Activated CD8-positive, alpha-beta T cell treated with anti-CD3 and anti-CD28 coated beads, Interleukin-2, amount 10 ng/mL, durations not matched to agents 7 days and 5 days (primary cell): ENCODE results near the gene QRSL1. TPM values are rescaled to one million over a fixed set of nuclear protein-coding genes. Genes with fewer than 3 reads are reported as not detected.
"Not testable (repeated sequence)": the region's sequence is repeated elsewhere in the genome, so short reads cannot be mapped to it uniquely, and the experiment has no call there.

Experiments
- ATAC-seq: fragments of 150-1000 bp; cut with Tn5 transposase; one replicate; pipeline ENCODE4 v1.10.0; 2021; ENCODE audit warnings: moderate library complexity
- CTCF ChIA-PET: fragments of 350-600 bp; sonication (Branson Sonifier 250); formaldehyde crosslinking; loops from one replicate; lab custom pipeline; 2021; ENCODE audit warnings: antibody characterized with exemption; lab: Charles Lee
- POLR2A ChIA-PET: fragments of 350-600 bp; sonication (Branson Sonifier 250); formaldehyde crosslinking; loops from one replicate; lab custom pipeline; 2021; ENCODE audit warnings: antibody characterized with exemption; lab: Charles Lee
- DNase-seq: peaks from one replicate; pipeline ENCODE4 v3.0.0-alpha.2; 2020
- H3K27ac Mint-ChIP-seq: one replicate; pipeline ENCODE4 v1.8.0; 2021; ENCODE audit warnings: mild to moderate bottlenecking, mixed read lengths
- H3K27me3 Mint-ChIP-seq: one replicate; pipeline ENCODE4 v1.8.0; 2021; ENCODE audit warnings: low read depth, mixed read lengths
- H3K36me3 Mint-ChIP-seq: one replicate; pipeline ENCODE4 v1.8.0; 2021; ENCODE audit warnings: low read depth, mixed read lengths
- H3K4me1 Mint-ChIP-seq: one replicate; pipeline ENCODE4 v1.8.0; 2021; ENCODE audit warnings: low read depth, mixed read lengths
- H3K4me3 Mint-ChIP-seq: one replicate; pipeline ENCODE4 v1.8.0; 2021; ENCODE audit warnings: mild to moderate bottlenecking, mixed read lengths
- H3K9me3 Mint-ChIP-seq: one replicate; pipeline ENCODE4 v1.8.0; 2022; ENCODE audit warnings: mixed read lengths; ENCODE audit not compliant: insufficient read depth
- total RNA-seq, 2 experiments: library from RNA; stranded (reverse); gene quantifications; one replicate each; pipeline ENCODE4 v1.2.3, GENCODE V29; 2021

QRSL1 gene
- total RNA-seq, 2 experiments from 2014 or later, result 12.3 to 14.2 TPM

- peaks cover 3% of the 10 kb centered on the region for H3K4me1 Mint-ChIP-seq
- ChIA-PET CTCF (no interaction called here), POLR2A (no interaction called here)
- H3K9me3 Mint-ChIP-seq, result no peaks in the 10 kb centered on the region
- no peaks in the 10 kb centered on the region for H3K36me3 Mint-ChIP-seq
- peaks cover 3% of the 10 kb centered on the region for H3K27me3 Mint-ChIP-seq
- no peak for DNase-seq
- no peak overlapping the region for H3K27ac Mint-ChIP-seq
- no peak overlapping the region for H3K4me3 Mint-ChIP-seq
- ATAC-seq, result no peak
These were observed 54.6 kb downstream of the QRSL1 start for GRCh38 chr6:106684011-106684410.

- ATAC-seq (no peak), DNase-seq (no peak)
- H3K4me1 Mint-ChIP-seq, result peaks cover 3% of the 10 kb centered on the region
- H3K9me3 Mint-ChIP-seq, result no peaks in the 10 kb centered on the region
- ChIA-PET CTCF (no interaction called here), POLR2A (no interaction called here)
- H3K36me3 Mint-ChIP-seq, result no peaks in the 10 kb centered on the region
- peaks cover 3% of the 10 kb centered on the region for H3K27me3 Mint-ChIP-seq
- H3K4me3 Mint-ChIP-seq, result no peak overlapping the region
- H3K27ac Mint-ChIP-seq, result no peak overlapping the region
These were observed 56.5 kb downstream of the QRSL1 start for GRCh38 chr6:106685833-106686232.

GRCh38 chr6:106688177-106688951 lies 59.0 kb downstream of the QRSL1 start:
- DNase-seq, result no peak
- peaks cover 3% of the 10 kb centered on the region for H3K4me1 Mint-ChIP-seq
- ChIA-PET CTCF (interaction anchor here (1.4 kb wide), 1 partner anchor 74 kb away, joined by 3 read pairs; no protein-coding TSS in a partner anchor), POLR2A (no interaction called here)
- no peak overlapping the region for H3K27ac Mint-ChIP-seq
- peaks cover 8% of the 10 kb centered on the region for H3K27me3 Mint-ChIP-seq
- no peak for ATAC-seq
- no peaks in the 10 kb centered on the region for H3K9me3 Mint-ChIP-seq
- no peaks in the 10 kb centered on the region for H3K36me3 Mint-ChIP-seq
- no peak overlapping the region for H3K4me3 Mint-ChIP-seq

- Mint-ChIP-seq H3K36me3 (no peaks in the 10 kb centered on the region), H3K9me3 (no peaks in the 10 kb centered on the region), H3K27me3 (peaks cover 17% of the 10 kb centered on the region), H3K4me1 (peaks cover 3% of the 10 kb centered on the region), H3K4me3 (no peak overlapping the region), H3K27ac (no peak overlapping the region)
- ATAC-seq (no peak), DNase-seq (no peak)
- CTCF ChIA-PET, result no interaction called here
- POLR2A ChIA-PET, result interaction anchor here (0.5 kb wide), 1 partner anchor 1556 kb away, joined by 3 read pairs; no protein-coding TSS in a partner anchor
These were observed 62.9 kb downstream of the QRSL1 start for GRCh38 chr6:106692112-106692818.

GRCh38 chr6:106692819-106693208 lies 63.4 kb downstream of the QRSL1 start:
- Mint-ChIP-seq H3K36me3 (no peaks in the 10 kb centered on the region), H3K9me3 (no peaks in the 10 kb centered on the region), H3K27me3 (peaks cover 14% of the 10 kb centered on the region), H3K4me1 (peaks cover 3% of the 10 kb centered on the region), H3K4me3 (no peak overlapping the region), H3K27ac (no peak overlapping the region)
- ChIA-PET CTCF (no interaction called here), POLR2A (no interaction called here)
- DNase-seq (no peak), ATAC-seq (no peak)

- no peak for ATAC-seq
- POLR2A ChIA-PET, result no interaction called here
- peaks cover 14% of the 10 kb centered on the region for H3K27me3 Mint-ChIP-seq
These were observed 64.0 kb downstream of the QRSL1 start for GRCh38 chr6:106693418-106693817.

GRCh38 chr6:106694343-106694742 lies 65.0 kb downstream of the QRSL1 start:
- Mint-ChIP-seq H3K4me1 (no peaks in the 10 kb centered on the region), H3K27ac (no peak overlapping the region), H3K27me3 (peaks cover 14% of the 10 kb centered on the region), H3K4me3 (no peak overlapping the region), H3K36me3 (no peaks in the 10 kb centered on the region), H3K9me3 (no peaks in the 10 kb centered on the region)
- ATAC-seq (no peak), DNase-seq (no peak)
- ChIA-PET CTCF (interaction anchor here (1.1 kb wide), 1 partner anchor 86 kb away, joined by 3 read pairs; no protein-coding TSS in a partner anchor), POLR2A (no interaction called here)

More at GRCh38 chr6:106693418-106693817, 64.0 kb downstream of the QRSL1 start:
- DNase-seq, result no peak
- Mint-ChIP-seq H3K4me1 (peaks cover 2% of the 10 kb centered on the region), H3K27ac (no peak overlapping the region), H3K4me3 (no peak overlapping the region), H3K9me3 (no peaks in the 10 kb centered on the region), H3K36me3 (no peaks in the 10 kb centered on the region)
- CTCF ChIA-PET, result interaction anchor here (1.1 kb wide), 1 partner anchor 85 kb away, joined by 3 read pairs; no protein-coding TSS in a partner anchor

- ChIA-PET CTCF (no interaction called here), POLR2A (no interaction called here)
- no peak for DNase-seq
These were observed 71.2 kb downstream of the QRSL1 start for GRCh38 chr6:106700581-106700980.

GRCh38 chr6:106701201-106701600 lies 71.8 kb downstream of the QRSL1 start:
- H3K4me3 Mint-ChIP-seq, DNase-seq, H3K4me1 Mint-ChIP-seq, H3K9me3 Mint-ChIP-seq, ATAC-seq, H3K36me3 Mint-ChIP-seq, H3K27ac Mint-ChIP-seq, CTCF ChIA-PET: not testable (repeated sequence)
- POLR2A ChIA-PET, result interaction anchor here (0.6 kb wide), 1 partner anchor 256 kb away, joined by 3 read pairs; no protein-coding TSS in a partner anchor
- peaks cover 15% of the 10 kb centered on the region for H3K27me3 Mint-ChIP-seq

More at GRCh38 chr6:106700581-106700980, 71.2 kb downstream of the QRSL1 start:
- Mint-ChIP-seq H3K9me3 (no peaks in the 10 kb centered on the region), H3K4me1 (no peaks in the 10 kb centered on the region), H3K27me3 (peaks cover 15% of the 10 kb centered on the region), H3K4me3 (no peak overlapping the region), H3K36me3 (no peaks in the 10 kb centered on the region), H3K27ac (no peak overlapping the region)
- no peak for ATAC-seq

- CTCF ChIA-PET, result no interaction called here
- ATAC-seq (no peak), DNase-seq (no peak)
- POLR2A ChIA-PET, result no interaction called here
- Mint-ChIP-seq H3K4me1 (no peaks in the 10 kb centered on the region), H3K4me3 (no peak overlapping the region), H3K27me3 (peaks cover 11% of the 10 kb centered on the region), H3K36me3 (no peaks in the 10 kb centered on the region), H3K9me3 (no peaks in the 10 kb centered on the region), H3K27ac (no peak overlapping the region)
These were observed 72.7 kb downstream of the QRSL1 start for GRCh38 chr6:106702046-106702445.

- no peak overlapping the region for H3K4me3 Mint-ChIP-seq
- H3K36me3 Mint-ChIP-seq, result no peaks in the 10 kb centered on the region
- ChIA-PET POLR2A (no interaction called here), CTCF (no interaction called here)
- H3K9me3 Mint-ChIP-seq, result no peaks in the 10 kb centered on the region
- DNase-seq, result no peak
- H3K27me3 Mint-ChIP-seq, result peaks cover 14% of the 10 kb centered on the region
- no peak for ATAC-seq
- H3K27ac Mint-ChIP-seq, result no peak overlapping the region
- no peaks in the 10 kb centered on the region for H3K4me1 Mint-ChIP-seq
These were observed 73.2 kb downstream of the QRSL1 start for GRCh38 chr6:106702451-106703110.
